Head of caudate nucleus (tissue), 42 donors: ENCODE data around the gene FABP6.

Source experiments
- DNase-seq, 42 donors: peaks; one replicate each; pipeline versions ENCODE4 v3.0.0 to v3.0.0-alpha.2; 2020 to 2021; ENCODE audit warnings: mixed read lengths in 7 of 42
- intact Hi-C: fragments of 100-400 bp; cut with DNase I; formaldehyde crosslinking; loops from one replicate; pipeline ENCODE4 v1.15.0; 2022

Gene FABP6

DNA sequence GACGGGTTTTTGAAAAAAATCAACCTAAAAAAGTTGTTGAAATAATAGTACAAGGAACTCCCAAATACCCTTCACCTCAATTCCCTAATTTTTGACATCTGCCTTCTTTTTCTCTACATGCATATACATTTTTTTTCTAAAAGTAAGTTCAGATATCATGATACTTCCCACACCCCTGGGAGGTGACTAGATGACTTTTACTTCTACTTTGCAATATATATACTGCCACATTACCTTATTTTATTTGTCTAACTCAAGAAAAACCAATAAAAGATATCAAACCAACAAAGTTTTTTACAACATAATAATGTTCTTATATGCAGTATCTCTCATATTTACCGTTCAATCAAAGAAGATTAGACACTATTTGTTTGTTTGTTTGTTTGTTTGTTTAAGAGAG, 52.0 kb downstream of the FABP6 start:
- no peak for DNase-seq
- intact Hi-C loops: no loop called here

DNA sequence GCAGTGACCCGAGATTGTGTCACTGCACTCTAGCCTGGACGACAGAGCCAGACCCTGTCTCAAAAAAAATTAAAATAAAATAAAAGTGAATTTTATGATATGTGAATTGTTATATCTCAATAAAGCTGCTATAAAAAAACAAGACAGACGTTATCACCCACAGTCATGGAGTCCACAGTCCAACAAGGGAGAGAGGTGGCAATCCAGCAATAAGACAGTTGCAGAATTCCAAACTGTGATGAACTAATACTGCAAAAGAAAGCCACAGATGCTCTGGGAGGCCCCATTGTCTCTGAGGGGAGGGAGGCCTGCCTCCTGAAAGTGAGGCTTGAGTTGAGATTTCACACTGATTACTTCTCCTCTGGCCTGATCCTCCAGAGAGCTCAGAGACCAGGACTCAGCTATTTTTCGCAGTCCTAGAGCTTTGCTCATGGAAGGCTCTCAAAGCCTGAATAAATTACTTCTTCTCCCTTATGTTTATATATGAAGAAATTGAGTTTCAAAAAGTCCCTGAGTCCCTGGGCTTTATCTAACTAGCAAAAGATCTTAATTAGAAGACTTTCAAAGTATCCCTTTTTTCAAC, 55.1 kb downstream of the FABP6 start:
- DNase-seq: no peak
- intact Hi-C loops: no loop called here

DNA sequence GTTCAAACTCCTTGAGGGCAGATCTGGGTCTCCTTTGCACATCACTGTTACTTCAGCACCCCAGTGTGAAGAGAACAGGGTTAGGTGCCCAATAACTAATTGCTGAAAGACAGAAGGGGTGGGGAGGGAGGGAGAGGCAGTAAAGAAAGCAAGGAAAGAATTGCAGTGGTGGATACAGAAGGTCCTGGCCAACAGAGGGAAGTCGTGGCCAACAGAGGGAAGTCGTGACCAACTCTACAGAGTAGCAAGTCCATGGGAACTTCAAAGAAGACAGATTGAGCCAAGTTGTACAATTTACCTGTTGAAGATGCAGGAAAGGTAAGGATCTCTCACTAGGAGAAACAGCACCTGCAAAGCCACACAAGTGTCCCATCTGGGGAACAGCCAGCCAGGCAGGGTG, 56.0 kb downstream of the FABP6 start:
- intact Hi-C loops: no loop called here
- no peak for DNase-seq

DNA sequence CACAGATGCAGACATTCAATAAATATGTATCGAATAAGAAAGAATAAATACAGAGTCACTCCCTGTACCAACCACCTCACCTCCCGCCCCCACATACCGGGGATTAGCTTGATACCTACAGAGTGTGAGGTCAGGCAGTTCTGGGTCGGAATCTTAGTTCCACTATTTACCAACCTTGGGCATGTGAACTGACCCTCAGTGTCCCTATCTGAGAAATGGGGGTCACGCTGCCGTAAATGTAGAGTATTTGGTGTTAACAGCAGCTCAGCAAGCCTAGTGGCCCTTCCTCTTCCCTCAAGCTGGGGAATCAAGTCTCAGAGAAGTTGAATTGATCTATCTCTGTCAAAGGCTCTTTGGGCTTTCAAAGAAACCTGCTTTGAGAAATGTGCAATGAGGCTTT, 57.6 kb downstream of the FABP6 start:
- intact Hi-C loops: no loop called here
- DNase-seq: no peak

DNA sequence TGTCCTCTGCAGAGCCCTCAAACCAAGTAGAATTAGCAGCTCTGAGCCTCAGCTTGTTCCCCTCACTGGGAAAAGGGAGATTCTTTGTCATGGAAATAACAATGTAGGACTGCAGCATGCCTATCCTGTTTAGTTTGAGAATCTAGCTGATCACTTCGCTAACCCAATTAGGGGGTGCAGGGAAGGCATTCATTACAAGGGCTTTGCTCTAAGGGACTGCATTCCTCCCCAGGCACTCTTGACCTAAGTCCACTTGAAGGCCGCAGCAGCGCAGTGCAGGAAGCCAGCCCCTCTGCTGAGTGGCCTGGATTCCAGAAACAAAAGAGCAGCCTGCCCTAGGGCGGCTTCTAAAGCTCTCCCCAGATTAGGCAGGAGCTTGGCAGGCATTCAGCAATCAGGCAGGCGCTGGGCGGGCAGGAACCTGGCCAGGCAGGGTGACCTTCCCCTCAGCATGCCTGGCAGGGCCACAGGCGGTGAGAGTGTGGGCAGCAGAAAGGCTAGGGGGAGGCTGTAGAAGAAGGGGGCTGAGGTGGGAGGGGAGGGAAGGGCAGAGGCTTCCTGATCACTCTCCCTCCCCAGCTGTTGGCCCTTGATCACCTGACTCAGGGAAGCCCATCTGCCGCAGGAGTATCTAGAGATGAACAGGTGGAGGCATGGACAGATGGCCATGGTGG, 58.2 kb downstream of the FABP6 start:
- DNase-seq: peak in 34 of 42 donors; percentile 10 to 69 (median 42)
- intact Hi-C loops: no loop called here
